GM23338 (cell line): Measurements from ENCODE around the gene NOA1. TPM values are rescaled to one million over a fixed set of nuclear protein-coding genes. Genes with fewer than 3 reads are reported as not detected.

ENCODE experiments used
- ATAC-seq: fragments of 200-7000 bp; cut with Tn5 transposase; 3 replicates; pipeline ENCODE4 v1.9.1; 2020
- DNase-seq: peaks from one replicate; pipeline ENCODE4 v3.0.0-alpha.2; 2015; ENCODE audit warnings: low spot score
- H2AFZ ChIP-seq: fragments of 200-600 bp; sonication (generic); 2 replicates; pipeline ENCODE4 v1.8.0; 2016; ENCODE audit warnings: antibody characterized with exemption, mild to moderate bottlenecking, moderate library complexity
- H3F3A ChIP-seq: fragments of 200-600 bp; sonication (generic); replicated peaks from 2 replicates; pipeline ENCODE4 v1.8.0; 2017; ENCODE audit warnings: antibody characterized with exemption, mixed run types, low read depth
- H3K27ac ChIP-seq: fragments of 200-600 bp; sonication (generic); 2 replicates; pipeline ENCODE4 v1.6.1; 2016; ENCODE audit warnings: low read depth
- H3K27me3 ChIP-seq: fragments of 200-600 bp; sonication (generic); 2 replicates; pipeline ENCODE4 v1.8.0; 2016; ENCODE audit warnings: mild to moderate bottlenecking, mixed run types, moderate library complexity; ENCODE audit not compliant: insufficient read depth
- H3K36me3 ChIP-seq: fragments of 200-600 bp; sonication (generic); 2 replicates; pipeline ENCODE4 v1.8.0; 2016; ENCODE audit warnings: mild to moderate bottlenecking; ENCODE audit not compliant: insufficient read depth
- H3K4me1 ChIP-seq: fragments of 200-600 bp; sonication (generic); 2 replicates; pipeline ENCODE4 v1.8.0; 2016; ENCODE audit warnings: mild to moderate bottlenecking, moderate library complexity; ENCODE audit not compliant: insufficient read depth
- H3K4me2 ChIP-seq: fragments of 200-600 bp; sonication (generic); 2 replicates; pipeline ENCODE4 v1.7.1; 2017; ENCODE audit warnings: mixed run types
- H3K4me3 ChIP-seq: fragments of 200-600 bp; sonication (generic); 2 replicates; pipeline ENCODE4 v1.6.1; 2016; ENCODE audit warnings: mixed run types
- H3K79me2 ChIP-seq: fragments of 200-600 bp; sonication (generic); replicated peaks from 2 replicates; pipeline ENCODE4 v1.8.0; 2017; ENCODE audit warnings: mild to moderate bottlenecking; ENCODE audit not compliant: insufficient read depth
- H3K9me2 ChIP-seq: fragments of 200-600 bp; sonication (generic); 2 replicates; pipeline ENCODE4 v1.8.0; 2017; ENCODE audit not compliant: insufficient read depth
- H4K20me1 ChIP-seq: fragments of 200-600 bp; sonication (generic); replicated peaks from 2 replicates; pipeline ENCODE4 v1.8.0; 2017; ENCODE audit warnings: mild to moderate bottlenecking; ENCODE audit not compliant: insufficient read depth
- H3K27ac Mint-ChIP-seq: 2 replicates; pipeline ENCODE4 v1.8.0; 2020; ENCODE audit warnings: inconsistent platforms, mild to moderate bottlenecking, moderate library complexity, mixed read lengths
- H3K27me3 Mint-ChIP-seq: 3 replicates; pipeline ENCODE4 v1.8.0; 2022; ENCODE audit warnings: low read depth, mild to moderate bottlenecking, moderate library complexity, mixed read lengths, inconsistent platforms; ENCODE audit not compliant: insufficient read depth, poor library complexity
- H3K36me3 Mint-ChIP-seq: 3 replicates; pipeline ENCODE4 v1.8.0; 2021; ENCODE audit warnings: low read depth, mild to moderate bottlenecking, inconsistent platforms, moderate library complexity, mixed read lengths
- H3K4me1 Mint-ChIP-seq: 3 replicates; pipeline ENCODE4 v1.8.0; 2020; ENCODE audit warnings: mild to moderate bottlenecking, inconsistent platforms, mixed read lengths
- H3K4me3 Mint-ChIP-seq: 3 replicates; pipeline ENCODE4 v1.8.0; 2021; ENCODE audit warnings: moderate library complexity, mild to moderate bottlenecking, inconsistent platforms, mixed read lengths
- H3K9me3 Mint-ChIP-seq: 3 replicates; pipeline ENCODE4 v1.8.0; 2020; ENCODE audit warnings: moderate library complexity, mild to moderate bottlenecking, inconsistent platforms, mixed read lengths
- CREB1 ChIP-seq: fragments of 250-450 bp; sonication (Bioruptor Pico); IDR thresholded peaks from 2 replicates; pipeline ENCODE4 v1.5.0; 2020; ENCODE audit warnings: low read depth, mild to moderate bottlenecking, moderate library complexity
- EZH2 ChIP-seq: fragments of 200-600 bp; sonication (generic); IDR thresholded peaks from one replicate; pipeline ENCODE4 v1.8.0; 2017; ENCODE audit warnings: antibody characterized with exemption, mild to moderate bottlenecking, low read depth; ENCODE audit not compliant: unreplicated experiment
- EZH2phosphoT487 ChIP-seq: fragments of 200-600 bp; sonication (generic); IDR thresholded peaks from one replicate; pipeline ENCODE4 v1.8.1; 2018; ENCODE audit warnings: antibody characterized with exemption; ENCODE audit not compliant: unreplicated experiment
- JUNB ChIP-seq: IDR thresholded peaks from one replicate; pipeline ENCODE4 v1.6.1; 2016; ENCODE audit warnings: antibody characterized with exemption; ENCODE audit not compliant: unreplicated experiment
- NANOG ChIP-seq: IDR thresholded peaks from 2 replicates; pipeline ENCODE4 v1.6.1; 2016; ENCODE audit warnings: antibody characterized with exemption, borderline replicate concordance
- POLR2AphosphoS5 ChIP-seq: IDR thresholded peaks from 2 replicates; pipeline ENCODE4 v1.6.1; 2016; ENCODE audit warnings: antibody characterized with exemption, low read depth
- REST ChIP-seq: IDR thresholded peaks from one replicate; pipeline ENCODE4 v1.6.1; 2018; ENCODE audit warnings: antibody characterized with exemption; ENCODE audit not compliant: unreplicated experiment
- STAT1 ChIP-seq: IDR thresholded peaks from one replicate; pipeline ENCODE4 v1.6.1; 2016; ENCODE audit warnings: antibody characterized with exemption; ENCODE audit not compliant: unreplicated experiment
- ZNF114 ChIP-seq: fragments of 250-450 bp; sonication (Bioruptor Pico); IDR thresholded peaks from 2 replicates; pipeline ENCODE4 v1.5.0; 2020; ENCODE audit warnings: mild to moderate bottlenecking, moderate library complexity
- ZNF331 ChIP-seq: fragments of 250-450 bp; sonication (Bioruptor Pico); IDR thresholded peaks from 2 replicates; pipeline ENCODE4 v1.5.0; 2020; ENCODE audit warnings: low read depth, mild to moderate bottlenecking, moderate library complexity
- ZNF462 ChIP-seq: fragments of 250-450 bp; sonication (Bioruptor Pico); IDR thresholded peaks from 2 replicates; pipeline ENCODE4 v1.5.0; 2020; ENCODE audit warnings: mild to moderate bottlenecking, moderate library complexity
- polyA plus RNA-seq: library from polyadenylated mRNA; unstranded; fragments of >200 nt; fragmentation: Nextera tagmentation; extraction: Ambion mirVana; gene quantifications from 2 replicates; pipeline ENCODE4 v1.2.1, GENCODE V29; 2016
- total RNA-seq: library from RNA; depleted of rRNA; stranded (reverse); fragments of >200 nt; shearing (Covaris generic); gene quantifications from 2 replicates; pipeline ENCODE4 v1.2.3, GENCODE V29; 2014
- TF ChIP-seq, protein P1 (sequence below), 2 experiments: fragments of 200-600 bp in 1 of 2; sonication (generic) in 1 of 2; conservative IDR thresholded peaks; 2 replicates each; pipeline versions ENCODE4 v1.5.1 to v1.6.1; 2016 to 2017; ENCODE audit warnings: antibody characterized with exemption in 2 of 2, low read depth in 2 of 2, mild to moderate bottlenecking in 2 of 2, moderate library complexity in 1 of 2
- TF ChIP-seq, protein P2 (sequence below): IDR thresholded peaks from 2 replicates; pipeline ENCODE4 v1.6.1; 2016; ENCODE audit warnings: antibody characterized with exemption

Gene NOA1
- total and polyA plus RNA-seq, 2 experiments from 2014 or later, result 15.1 to 50.2 TPM

- H3K27me3 ChIP-seq, result no peaks in the 10 kb centered on the region
- ATAC-seq (no peak), DNase-seq (no peak)
- no peak overlapping the region for H3K4me2 ChIP-seq
- H3K4me3 ChIP-seq, result no peak overlapping the region
- H2AFZ ChIP-seq, result no peak overlapping the region
- Mint-ChIP-seq H3K27me3 (peaks cover 3% of the 10 kb centered on the region), H3K4me3 (no peak overlapping the region), H3K9me3 (no peaks in the 10 kb centered on the region; the same call in 2 of the 3 replicates), H3K27ac (no peak overlapping the region), H3K4me1 (no peaks in the 10 kb centered on the region), H3K36me3 (peaks cover 42% of the 10 kb centered on the region)
- H4K20me1 ChIP-seq, result peaks cover 7% of the 10 kb centered on the region
- TF ChIP-seq STAT1, result no peak
- TF ChIP-seq ZNF114 (CRISPR knock-in tag), result no peak
- no peak for TF ChIP-seq CREB1
- TF ChIP-seq, protein P1, sequence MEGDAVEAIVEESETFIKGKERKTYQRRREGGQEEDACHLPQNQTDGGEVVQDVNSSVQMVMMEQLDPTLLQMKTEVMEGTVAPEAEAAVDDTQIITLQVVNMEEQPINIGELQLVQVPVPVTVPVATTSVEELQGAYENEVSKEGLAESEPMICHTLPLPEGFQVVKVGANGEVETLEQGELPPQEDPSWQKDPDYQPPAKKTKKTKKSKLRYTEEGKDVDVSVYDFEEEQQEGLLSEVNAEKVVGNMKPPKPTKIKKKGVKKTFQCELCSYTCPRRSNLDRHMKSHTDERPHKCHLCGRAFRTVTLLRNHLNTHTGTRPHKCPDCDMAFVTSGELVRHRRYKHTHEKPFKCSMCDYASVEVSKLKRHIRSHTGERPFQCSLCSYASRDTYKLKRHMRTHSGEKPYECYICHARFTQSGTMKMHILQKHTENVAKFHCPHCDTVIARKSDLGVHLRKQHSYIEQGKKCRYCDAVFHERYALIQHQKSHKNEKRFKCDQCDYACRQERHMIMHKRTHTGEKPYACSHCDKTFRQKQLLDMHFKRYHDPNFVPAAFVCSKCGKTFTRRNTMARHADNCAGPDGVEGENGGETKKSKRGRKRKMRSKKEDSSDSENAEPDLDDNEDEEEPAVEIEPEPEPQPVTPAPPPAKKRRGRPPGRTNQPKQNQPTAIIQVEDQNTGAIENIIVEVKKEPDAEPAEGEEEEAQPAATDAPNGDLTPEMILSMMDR (conservative IDR thresholded peaks at IDR 0.05; ENCODE audit: low read depth in 2 of 2), result no peak
- no peak for TF ChIP-seq ZNF331 (CRISPR knock-in tag)
- TF ChIP-seq JUNB, result no peak
- TF ChIP-seq ZNF462, result no peak
- TF ChIP-seq, protein P2, sequence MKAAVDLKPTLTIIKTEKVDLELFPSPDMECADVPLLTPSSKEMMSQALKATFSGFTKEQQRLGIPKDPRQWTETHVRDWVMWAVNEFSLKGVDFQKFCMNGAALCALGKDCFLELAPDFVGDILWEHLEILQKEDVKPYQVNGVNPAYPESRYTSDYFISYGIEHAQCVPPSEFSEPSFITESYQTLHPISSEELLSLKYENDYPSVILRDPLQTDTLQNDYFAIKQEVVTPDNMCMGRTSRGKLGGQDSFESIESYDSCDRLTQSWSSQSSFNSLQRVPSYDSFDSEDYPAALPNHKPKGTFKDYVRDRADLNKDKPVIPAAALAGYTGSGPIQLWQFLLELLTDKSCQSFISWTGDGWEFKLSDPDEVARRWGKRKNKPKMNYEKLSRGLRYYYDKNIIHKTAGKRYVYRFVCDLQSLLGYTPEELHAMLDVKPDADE, result no peak
- TF ChIP-seq EZH2, result no peak
- TF ChIP-seq REST, result no peak
- TF ChIP-seq NANOG, result no peak
- no peak for TF ChIP-seq EZH2phosphoT487
- TF ChIP-seq POLR2AphosphoS5, result no peak
- peaks cover 5% of the 10 kb centered on the region; the same call in 1 of the 2 replicates for H3K36me3 ChIP-seq
- H3F3A ChIP-seq, result no peaks in the 10 kb centered on the region
- no peak overlapping the region for H3K27ac ChIP-seq
- H3K4me1 ChIP-seq, result no peaks in the 10 kb centered on the region
- H3K79me2 ChIP-seq, result peaks cover 14% of the 10 kb centered on the region
- no peaks in the 10 kb centered on the region for H3K9me2 ChIP-seq
Observed at GRCh38 chr4:56931924-56932323, 45.5 kb downstream of the NOA1 start.
